Lower lobe of right lung (tissue), 2 donors: ENCODE measurements around the gene CCDC182. TPM values are rescaled to one million over a fixed set of nuclear protein-coding genes. Genes with fewer than 3 reads are reported as not detected.
A peak's percentile ranks its signal among the peaks of the same experiment; 100 is the strongest.

Experiments
- ATAC-seq, 2 donors: fragments of 200-7000 bp; cut with Tn5 transposase; one replicate each; pipeline ENCODE4 v1.9.1; 2020 to 2022; ENCODE audit warnings: mild to moderate bottlenecking in 2 of 2, moderate library complexity in 2 of 2
- DNase-seq: peaks from one replicate; pipeline ENCODE4 v3.0.0-alpha.2; 2020
- H3K27ac ChIP-seq: fragments of 200-600 bp; one replicate; pipeline ENCODE4 v1.8.0; 2022
- H3K27me3 ChIP-seq: fragments of 200-600 bp; one replicate; pipeline ENCODE4 v1.8.0; 2022; ENCODE audit warnings: low read depth
- H3K36me3 ChIP-seq: fragments of 200-600 bp; one replicate; pipeline ENCODE4 v1.8.0; 2022; ENCODE audit warnings: mild to moderate bottlenecking
- H3K4me1 ChIP-seq: fragments of 200-600 bp; one replicate; pipeline ENCODE4 v1.8.0; 2022
- H3K4me3 ChIP-seq: fragments of 200-600 bp; one replicate; pipeline ENCODE4 v1.8.0; 2022; ENCODE audit warnings: mild to moderate bottlenecking
- H3K9me3 ChIP-seq: fragments of 200-600 bp; one replicate; pipeline ENCODE4 v1.8.0; 2022
- CTCF ChIP-seq: fragments of 200-600 bp; IDR thresholded peaks from one replicate; pipeline ENCODE4 v1.8.0; 2022; ENCODE audit warnings: antibody characterized with exemption, mild to moderate bottlenecking
- intact Hi-C: fragments of 100-400 bp; cut with DNase I; formaldehyde crosslinking; loops from one replicate; pipeline ENCODE4 v1.11.0; 2022
- total RNA-seq: library from RNA; stranded (reverse); fragmentation: NEBNext Ultra II Directional; extraction: Animal tissue kit (Norgen Biotek cat#: 25700); gene quantifications from one replicate; pipeline ENCODE4 v1.2.1, GENCODE V29; 2021
- donor health status: DM: no; HTN: yes; CAD: no; lungs with severe emphysema.

Gene CCDC182
- total RNA-seq, 1 donor from 2014 or later, result not detected

- Histone ChIP-seq H3K4me1 (no peaks in the 10 kb centered on the region), H3K4me3 (no peak overlapping the region), H3K27ac (no peak overlapping the region), H3K36me3 (no peaks in the 10 kb centered on the region), H3K27me3 (peaks cover 3% of the 10 kb centered on the region), H3K9me3 (no peaks in the 10 kb centered on the region)
- TF ChIP-seq CTCF, result no peak
- intact Hi-C loops, result no loop called here
- ATAC-seq, result no peak
- DNase-seq, result no peak
Measured at GRCh38 chr17:57744195-57745170, 616 bp downstream of the CCDC182 start.

- H3K4me3 ChIP-seq, result no peak overlapping the region
- TF ChIP-seq CTCF, result no peak
- ATAC-seq, result no peak
- H3K27ac ChIP-seq, result no peak overlapping the region
- H3K27me3 ChIP-seq, result no peaks in the 10 kb centered on the region
- intact Hi-C loops, result no loop called here
- H3K4me1 ChIP-seq, result no peaks in the 10 kb centered on the region
- H3K9me3 ChIP-seq, result no peaks in the 10 kb centered on the region
- DNase-seq, result no peak
- no peaks in the 10 kb centered on the region for H3K36me3 ChIP-seq
Measured at GRCh38 chr17:57740235-57740528, 4.9 kb downstream of the CCDC182 start.

GRCh38 chr17:57739402-57740234, 5.5 kb downstream of the CCDC182 start:
- no peak for DNase-seq
- H3K36me3 ChIP-seq, result no peaks in the 10 kb centered on the region
- intact Hi-C loops, result no loop called here
- peak in 1 of 2 donors; percentile 32 for ATAC-seq
- no peak for TF ChIP-seq CTCF
- H3K4me1 ChIP-seq, result no peaks in the 10 kb centered on the region
- no peaks in the 10 kb centered on the region for H3K9me3 ChIP-seq
- H3K27me3 ChIP-seq, result no peaks in the 10 kb centered on the region
- no peak overlapping the region for H3K27ac ChIP-seq
- no peak overlapping the region for H3K4me3 ChIP-seq

GRCh38 chr17:57737450-57737849, 7.6 kb downstream of the CCDC182 start:
- peaks cover 4% of the 10 kb centered on the region for H3K27me3 ChIP-seq
- H3K27ac ChIP-seq, result no peak overlapping the region
- ATAC-seq, result no peak
- TF ChIP-seq CTCF, result no peak
- H3K9me3 ChIP-seq, result no peaks in the 10 kb centered on the region
- DNase-seq, result no peak
- no peaks in the 10 kb centered on the region for H3K36me3 ChIP-seq
- intact Hi-C loops, result no loop called here
- no peaks in the 10 kb centered on the region for H3K4me1 ChIP-seq
- no peak overlapping the region for H3K4me3 ChIP-seq

GRCh38 chr17:57735707-57736106, 9.4 kb downstream of the CCDC182 start:
- ATAC-seq (no peak), DNase-seq (no peak)
- H3K27ac ChIP-seq, result no peak overlapping the region
- peaks cover 4% of the 10 kb centered on the region for H3K27me3 ChIP-seq
- no peaks in the 10 kb centered on the region for H3K36me3 ChIP-seq
- TF ChIP-seq CTCF, result peak; percentile 14
- intact Hi-C loops, result no loop called here
- H3K4me3 ChIP-seq, result no peak overlapping the region
- no peaks in the 10 kb centered on the region for H3K9me3 ChIP-seq
- H3K4me1 ChIP-seq, result no peaks in the 10 kb centered on the region
